Upper lobe of left lung (tissue), 4 donors: ENCODE results near the gene SLC52A1.
A peak's percentile ranks its signal among the peaks of the same experiment; 100 is the strongest.

Experiments used
- EP300 ChIP-seq, 4 donors: sonication (generic); formaldehyde crosslinking; IDR thresholded peaks; one replicate each; pipeline ENCODE4 v1.5.1; 2017; ENCODE audit warnings: antibody characterized with exemption in 4 of 4, control low read depth in 2 of 4
- POLR2A ChIP-seq, 4 donors: fragments of 450-650 bp; IDR thresholded peaks; one replicate each; pipeline ENCODE4 v1.5.1; 2016 to 2017; ENCODE audit warnings: antibody characterized with exemption in 4 of 4, mild to moderate bottlenecking in 2 of 4
- TF ChIP-seq, protein P1 (sequence below), 6 experiments: fragments of 450-650 bp in 4 of 6; fragments of 200-600 bp in 2 of 6; sonication (generic) in 2 of 6; IDR thresholded peaks; one replicate each; pipeline ENCODE4 v1.5.1; 2016 to 2019; ENCODE audit warnings: antibody characterized with exemption in 6 of 6

DNA sequence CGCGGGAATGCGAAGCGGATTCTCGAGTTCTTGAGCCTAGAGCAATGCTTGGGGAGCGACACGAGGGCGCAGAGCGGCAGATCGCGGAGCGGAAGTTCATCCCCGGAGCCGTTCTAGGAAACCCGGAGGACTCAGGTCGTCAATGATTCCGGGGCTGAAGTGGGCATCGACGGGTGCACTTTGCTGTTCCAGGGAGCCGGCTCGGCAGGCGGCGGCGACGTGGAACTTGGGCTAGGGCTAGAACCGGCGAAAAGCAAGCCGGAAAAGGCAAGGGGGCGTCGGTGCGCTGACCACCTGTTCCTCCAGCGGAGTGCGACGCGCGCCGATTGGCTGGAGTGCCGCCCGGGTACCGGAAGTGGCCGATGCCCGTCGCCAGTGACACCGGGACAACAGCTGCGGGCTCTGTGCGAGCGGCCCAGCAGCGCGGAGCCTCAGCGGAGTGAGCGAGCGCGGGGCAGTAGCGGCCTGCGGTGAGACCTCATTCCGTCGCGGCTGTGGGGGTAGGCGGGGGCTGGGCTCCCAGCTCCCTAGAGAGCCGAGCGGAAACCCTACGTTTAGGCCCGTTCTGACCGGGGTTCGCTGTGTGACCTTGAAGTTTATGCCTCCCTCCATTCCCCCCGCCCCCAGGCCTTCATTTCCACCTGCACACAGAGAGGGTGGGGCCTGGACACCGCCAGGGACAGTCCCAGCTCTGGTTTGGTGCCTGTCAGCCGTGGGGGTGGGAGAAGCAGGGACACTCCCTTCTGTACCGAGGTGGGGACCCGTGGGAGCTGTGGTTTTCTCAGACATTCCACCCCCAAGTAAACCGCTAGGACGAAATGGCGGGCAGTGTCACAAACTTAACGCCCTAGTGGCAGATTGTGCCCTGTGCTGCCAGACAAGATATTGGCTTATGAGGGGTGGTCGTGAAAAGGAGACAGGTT lies 43.1 kb upstream of the SLC52A1 start, which contains the start of gene ZFP3:
- TF ChIP-seq POLR2A (IDR thresholded peaks at IDR 0.05) (peak in 3 of 4 donors; percentile 46 to 70 (median 67)), EP300 (IDR thresholded peaks at IDR 0.05) (no peak)
- TF ChIP-seq, protein P1, sequence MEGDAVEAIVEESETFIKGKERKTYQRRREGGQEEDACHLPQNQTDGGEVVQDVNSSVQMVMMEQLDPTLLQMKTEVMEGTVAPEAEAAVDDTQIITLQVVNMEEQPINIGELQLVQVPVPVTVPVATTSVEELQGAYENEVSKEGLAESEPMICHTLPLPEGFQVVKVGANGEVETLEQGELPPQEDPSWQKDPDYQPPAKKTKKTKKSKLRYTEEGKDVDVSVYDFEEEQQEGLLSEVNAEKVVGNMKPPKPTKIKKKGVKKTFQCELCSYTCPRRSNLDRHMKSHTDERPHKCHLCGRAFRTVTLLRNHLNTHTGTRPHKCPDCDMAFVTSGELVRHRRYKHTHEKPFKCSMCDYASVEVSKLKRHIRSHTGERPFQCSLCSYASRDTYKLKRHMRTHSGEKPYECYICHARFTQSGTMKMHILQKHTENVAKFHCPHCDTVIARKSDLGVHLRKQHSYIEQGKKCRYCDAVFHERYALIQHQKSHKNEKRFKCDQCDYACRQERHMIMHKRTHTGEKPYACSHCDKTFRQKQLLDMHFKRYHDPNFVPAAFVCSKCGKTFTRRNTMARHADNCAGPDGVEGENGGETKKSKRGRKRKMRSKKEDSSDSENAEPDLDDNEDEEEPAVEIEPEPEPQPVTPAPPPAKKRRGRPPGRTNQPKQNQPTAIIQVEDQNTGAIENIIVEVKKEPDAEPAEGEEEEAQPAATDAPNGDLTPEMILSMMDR (IDR thresholded peaks at IDR 0.05): peak in 2 of 6 experiments; percentile 18 to 35
